Stomach smooth muscle (tissue), 2 donors: Measurements from ENCODE around the gene LRFN3.
A peak's percentile ranks its signal among the peaks of the same experiment; 100 is the strongest.

Experiments
- H3K27ac ChIP-seq: one replicate; pipeline ENCODE4 v1.7.0; 2013; ENCODE audit warnings: mild to moderate bottlenecking, low read length, inconsistent platforms
- H3K27me3 ChIP-seq, 2 donors: one replicate each; pipeline ENCODE4 v1.7.0; 2013; ENCODE audit warnings: low read length in 2 of 2; ENCODE audit not compliant: insufficient read depth in 2 of 2, control insufficient read depth in 1 of 2
- H3K36me3 ChIP-seq, 2 donors: one replicate each; pipeline ENCODE4 v1.7.0; 2013; ENCODE audit warnings: low read length in 2 of 2; ENCODE audit not compliant: control insufficient read depth in 2 of 2, insufficient read depth in 2 of 2
- H3K4me1 ChIP-seq: one replicate; pipeline ENCODE4 v1.7.0; 2013; ENCODE audit warnings: low read length; ENCODE audit not compliant: control insufficient read depth, insufficient read depth
- H3K4me3 ChIP-seq, 2 donors: one replicate each; pipeline ENCODE4 v1.7.0; 2013; ENCODE audit warnings: low read length in 2 of 2
- H3K9ac ChIP-seq, 2 donors: one replicate each; pipeline ENCODE4 v1.7.0; 2013; ENCODE audit warnings: low read length in 2 of 2, mild to moderate bottlenecking in 1 of 2
- H3K9me3 ChIP-seq, 2 donors: one replicate each; pipeline ENCODE4 v1.7.0; 2013; ENCODE audit warnings: low read length in 2 of 2; ENCODE audit not compliant: control insufficient read depth in 2 of 2
- donor health status: healthy.
- donor health status: Pancreatic carcinoma.

Gene LRFN3

GRCh38 chr19:35925501-35925900 lies 10.7 kb upstream of the LRFN3 start:
- Histone ChIP-seq H3K4me1 (no peaks in the 10 kb centered on the region), H3K9ac (no peak overlapping the region), H3K9me3 (no peaks in the 10 kb centered on the region), H3K27me3 (peaks cover 0 to 7% of the 10 kb centered on the region in 2 donors), H3K36me3 (no peaks in the 10 kb centered on the region), H3K4me3 (no peak overlapping the region), H3K27ac (no peak overlapping the region)

- Histone ChIP-seq H3K36me3 (no peaks in the 10 kb centered on the region), H3K9ac (no peak overlapping the region), H3K27ac (no peak overlapping the region), H3K27me3 (peaks cover 0 to 7% of the 10 kb centered on the region in 2 donors), H3K9me3 (no peaks in the 10 kb centered on the region), H3K4me3 (no peak overlapping the region), H3K4me1 (peaks cover 10% of the 10 kb centered on the region)
These were observed 7.7 kb upstream of the LRFN3 start for GRCh38 chr19:35928507-35928906.

GRCh38 chr19:35929876-35930275 lies 6.3 kb upstream of the LRFN3 start:
- no peak overlapping the region for H3K27ac ChIP-seq
- no peaks in the 10 kb centered on the region for H3K9me3 ChIP-seq
- H3K36me3 ChIP-seq = no peaks in the 10 kb centered on the region
- no peak overlapping the region for H3K4me3 ChIP-seq
- H3K4me1 ChIP-seq = peaks cover 10% of the 10 kb centered on the region
- no peak overlapping the region for H3K9ac ChIP-seq
- peaks cover 0 to 5% of the 10 kb centered on the region in 2 donors for H3K27me3 ChIP-seq

GRCh38 chr19:35931161-35931873 lies 4.9 kb upstream of the LRFN3 start:
- H3K4me3 ChIP-seq = peak overlapping the region; percentile 61 to 73
- no peak overlapping the region for H3K27ac ChIP-seq

GRCh38 chr19:35931874-35932202 lies 4.3 kb upstream of the LRFN3 start:
- peak overlapping the region in 1 of 2 donors; percentile 35 for H3K4me3 ChIP-seq

More at GRCh38 chr19:35931161-35931873, 4.9 kb upstream of the LRFN3 start:
- Histone ChIP-seq H3K27me3 (no peaks in the 10 kb centered on the region), H3K9me3 (no peaks in the 10 kb centered on the region), H3K9ac (peak overlapping the region in 1 of 2 donors; percentile 14), H3K4me1 (peaks cover 16% of the 10 kb centered on the region), H3K36me3 (no peaks in the 10 kb centered on the region)

GRCh38 chr19:35932291-35932936 lies 3.8 kb upstream of the LRFN3 start:
- no peak overlapping the region for H3K27ac ChIP-seq
- H3K27me3 ChIP-seq = no peaks in the 10 kb centered on the region
- no peaks in the 10 kb centered on the region for H3K36me3 ChIP-seq
- H3K4me3 ChIP-seq = no peak overlapping the region
- no peaks in the 10 kb centered on the region for H3K9me3 ChIP-seq
- H3K4me1 ChIP-seq = peaks cover 24% of the 10 kb centered on the region
- H3K9ac ChIP-seq = no peak overlapping the region

More at GRCh38 chr19:35931874-35932202, 4.3 kb upstream of the LRFN3 start:
- Histone ChIP-seq H3K9ac (peak overlapping the region in 1 of 2 donors; percentile 51), H3K27ac (no peak overlapping the region), H3K4me1 (peaks cover 19% of the 10 kb centered on the region), H3K9me3 (no peaks in the 10 kb centered on the region), H3K36me3 (no peaks in the 10 kb centered on the region), H3K27me3 (no peaks in the 10 kb centered on the region)

- Histone ChIP-seq H3K4me1 (peaks cover 27% of the 10 kb centered on the region), H3K4me3 (peak overlapping the region; percentile 76 to 78), H3K9ac (peak overlapping the region; percentile 79 to 81), H3K27me3 (no peaks in the 10 kb centered on the region), H3K36me3 (no peaks in the 10 kb centered on the region), H3K9me3 (no peaks in the 10 kb centered on the region), H3K27ac (peak overlapping the region; percentile 70)
These were observed 629 bp downstream of the LRFN3 start for GRCh38 chr19:35936738-35937268.

GRCh38 chr19:35937345-35938281 lies 1.4 kb downstream of the LRFN3 start:
- Histone ChIP-seq H3K9ac (peak overlapping the region; percentile 79 to 81), H3K27me3 (no peaks in the 10 kb centered on the region)

GRCh38 chr19:35938282-35939224 lies 2.4 kb downstream of the LRFN3 start:
- H3K9ac ChIP-seq = no peak overlapping the region
- H3K4me3 ChIP-seq = peak overlapping the region; percentile 22 to 78
- peaks cover 25% of the 10 kb centered on the region for H3K4me1 ChIP-seq
- H3K27ac ChIP-seq = no peak overlapping the region
- H3K36me3 ChIP-seq = peaks cover 0 to 5% of the 10 kb centered on the region in 2 donors
- H3K27me3 ChIP-seq = no peaks in the 10 kb centered on the region
- no peaks in the 10 kb centered on the region for H3K9me3 ChIP-seq

More at GRCh38 chr19:35937345-35938281, 1.4 kb downstream of the LRFN3 start:
- Histone ChIP-seq H3K4me3 (peak overlapping the region; percentile 76 to 78), H3K9me3 (no peaks in the 10 kb centered on the region), H3K27ac (peak overlapping the region; percentile 70), H3K36me3 (peaks cover 0 to 5% of the 10 kb centered on the region in 2 donors), H3K4me1 (peaks cover 25% of the 10 kb centered on the region)
